Activated CD4-positive, alpha-beta memory T cell treated with anti-CD3 and anti-CD28 coated beads for 36 hours (primary cell): Measurements from ENCODE around the gene ATF7IP. TPM values are rescaled to one million over a fixed set of nuclear protein-coding genes. Genes with fewer than 3 reads are reported as not detected.
"Not testable (repeated sequence)": the region's sequence is repeated elsewhere in the genome, so short reads cannot be mapped to it uniquely, and the experiment has no call there.

Experiments used
- CTCF ChIA-PET: fragments of 350-600 bp; sonication (Branson Sonifier 250); formaldehyde crosslinking; loops from one replicate; lab custom pipeline; 2021; ENCODE audit warnings: antibody characterized with exemption, inconsistent platforms; lab: Charles Lee
- POLR2A ChIA-PET: fragments of 350-600 bp; sonication (Branson Sonifier 250); formaldehyde crosslinking; loops from one replicate; lab custom pipeline; 2021; ENCODE audit warnings: antibody characterized with exemption; lab: Charles Lee
- DNase-seq: peaks from one replicate; pipeline ENCODE4 v3.0.0-alpha.2; 2020
- H3K27ac Mint-ChIP-seq: one replicate; pipeline ENCODE4 v1.8.0; 2021; ENCODE audit warnings: mixed read lengths
- H3K27me3 Mint-ChIP-seq: one replicate; pipeline ENCODE4 v1.8.0; 2021; ENCODE audit warnings: mixed read lengths
- H3K36me3 Mint-ChIP-seq: one replicate; pipeline ENCODE4 v1.8.0; 2021; ENCODE audit warnings: mixed read lengths
- H3K4me1 Mint-ChIP-seq: one replicate; pipeline ENCODE4 v1.8.0; 2021; ENCODE audit warnings: low read depth, mixed read lengths
- H3K4me3 Mint-ChIP-seq: one replicate; pipeline ENCODE4 v1.8.0; 2021; ENCODE audit warnings: mild to moderate bottlenecking, mixed read lengths
- H3K9me3 Mint-ChIP-seq: one replicate; pipeline ENCODE4 v1.8.0; 2021; ENCODE audit warnings: mixed read lengths
- intact Hi-C: fragments of 100-400 bp; cut with micrococcal nuclease; formaldehyde crosslinking; loops from one replicate; pipeline ENCODE4 v1.15.1; 2023
- total RNA-seq, 2 experiments: library from RNA; stranded (reverse); gene quantifications; one replicate each; pipeline ENCODE4 v1.2.3, GENCODE V29; 2021

The ATF7IP gene
- total RNA-seq, 2 experiments from 2014 or later = 93.0 to 94.1 TPM

DNA sequence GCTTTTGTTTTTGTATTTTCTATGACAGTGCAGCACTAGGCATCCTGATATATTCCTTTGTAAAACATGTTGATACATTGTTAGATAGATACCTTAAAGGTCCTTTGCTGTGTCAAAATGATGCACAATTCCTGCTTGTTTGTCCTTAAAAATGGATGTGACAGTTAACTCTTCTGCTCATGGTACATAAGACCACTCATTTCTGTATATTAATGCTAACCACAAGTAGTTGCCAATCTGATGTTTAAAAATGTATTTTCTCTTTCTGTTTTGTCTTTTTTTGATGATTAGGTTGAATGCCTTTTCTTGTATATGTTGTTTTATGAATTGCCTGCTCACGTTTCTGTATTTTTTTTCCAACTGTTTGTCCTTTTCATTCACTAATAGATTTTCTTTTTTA lies 35.1 kb downstream of the ATF7IP start:
- no peaks in the 10 kb centered on the region for H3K27me3 Mint-ChIP-seq
- peaks cover 7% of the 10 kb centered on the region for H3K9me3 Mint-ChIP-seq
- peaks cover 23% of the 10 kb centered on the region for H3K36me3 Mint-ChIP-seq
- H3K4me1 Mint-ChIP-seq = peaks cover 89% of the 10 kb centered on the region
- no peak for DNase-seq
- peak overlapping the region; percentile 66 for H3K4me3 Mint-ChIP-seq
- peak overlapping the region; percentile 89 for H3K27ac Mint-ChIP-seq
- intact Hi-C loops = loop anchor here (2.0 kb wide), 1 partner anchor 16 kb away; no protein-coding TSS in a partner anchor
- POLR2A ChIA-PET = interaction anchor here (0.7 to 1.1 kb wide), 2 partner anchors 16 to 31 kb away, joined by 3 to 4 read pairs; no protein-coding TSS in a partner anchor
- CTCF ChIA-PET = no interaction called here

DNA sequence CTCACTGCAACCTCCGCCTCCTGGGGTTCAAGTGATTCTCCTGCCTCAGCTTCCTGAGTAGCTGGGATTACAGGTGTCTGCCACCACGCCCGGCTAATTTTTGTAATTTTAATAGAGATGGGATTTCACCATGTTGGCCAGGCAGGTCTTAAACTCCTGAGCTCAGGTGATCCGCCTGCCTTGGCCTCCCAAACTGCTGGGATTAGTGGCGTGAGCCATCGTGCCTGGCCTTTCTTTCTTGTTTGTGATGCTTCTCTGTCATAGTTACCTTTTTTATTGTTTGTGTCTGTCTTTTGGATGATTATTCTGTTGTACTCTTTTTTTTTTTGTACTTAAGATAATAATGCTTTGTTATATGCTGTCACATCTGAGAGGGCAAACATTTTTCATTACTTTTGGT lies 35.8 kb downstream of the ATF7IP start:
- H3K27me3 Mint-ChIP-seq, CTCF ChIA-PET, H3K9me3 Mint-ChIP-seq, DNase-seq: not testable (repeated sequence)
- intact Hi-C loops = loop anchor here (2.0 kb wide), 1 partner anchor 16 kb away; no protein-coding TSS in a partner anchor
- peak overlapping the region; percentile 66 for H3K4me3 Mint-ChIP-seq
- H3K36me3 Mint-ChIP-seq = peaks cover 25% of the 10 kb centered on the region
- H3K27ac Mint-ChIP-seq = peak overlapping the region; percentile 89
- POLR2A ChIA-PET = interaction anchor here (0.7 to 1.1 kb wide), 3 partner anchors 15 to 31 kb away, joined by 3 to 4 read pairs (median 3); no protein-coding TSS in a partner anchor
- H3K4me1 Mint-ChIP-seq = peaks cover 89% of the 10 kb centered on the region

DNA sequence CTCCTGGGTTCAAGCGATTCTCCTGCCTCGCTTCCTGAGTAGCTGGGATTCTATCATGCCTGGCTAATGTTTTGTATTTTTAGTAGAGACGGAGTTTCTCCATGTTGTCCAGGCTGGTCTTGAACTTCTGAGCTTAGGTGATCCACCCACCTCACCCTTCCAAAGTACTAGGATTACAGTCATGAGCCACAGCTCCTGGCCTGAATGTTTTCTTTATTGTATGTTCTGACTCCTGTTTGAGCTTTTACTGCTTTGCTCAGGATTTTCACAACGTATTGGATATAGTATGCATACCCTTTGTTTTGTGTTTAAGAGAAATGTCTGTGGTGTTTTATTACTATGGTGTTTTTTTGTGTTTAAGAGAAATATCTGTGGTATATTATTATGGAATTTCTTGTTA lies 37.2 kb downstream of the ATF7IP start:
- Mint-ChIP-seq H3K36me3 (peaks cover 12% of the 10 kb centered on the region), H3K27me3 (no peaks in the 10 kb centered on the region), H3K4me1 (peaks cover 78% of the 10 kb centered on the region), H3K27ac (peak overlapping the region; percentile 78), H3K9me3 (no peaks in the 10 kb centered on the region), H3K4me3 (peak overlapping the region; percentile 39)
- ChIA-PET CTCF (interaction anchor here (0.7 to 2.3 kb wide), 7 partner anchors 12 to 1070 kb away, joined by 3 to 10 read pairs (median 5); partner anchors contain the start of gene ATF7IP), POLR2A (interaction anchor here (0.8 to 0.9 kb wide), 3 partner anchors 33 to 372 kb away, joined by 3 to 6 read pairs (median 3); partner anchors contain the start of gene ATF7IP)
- no peak for DNase-seq
- intact Hi-C loops = no loop called here

DNA sequence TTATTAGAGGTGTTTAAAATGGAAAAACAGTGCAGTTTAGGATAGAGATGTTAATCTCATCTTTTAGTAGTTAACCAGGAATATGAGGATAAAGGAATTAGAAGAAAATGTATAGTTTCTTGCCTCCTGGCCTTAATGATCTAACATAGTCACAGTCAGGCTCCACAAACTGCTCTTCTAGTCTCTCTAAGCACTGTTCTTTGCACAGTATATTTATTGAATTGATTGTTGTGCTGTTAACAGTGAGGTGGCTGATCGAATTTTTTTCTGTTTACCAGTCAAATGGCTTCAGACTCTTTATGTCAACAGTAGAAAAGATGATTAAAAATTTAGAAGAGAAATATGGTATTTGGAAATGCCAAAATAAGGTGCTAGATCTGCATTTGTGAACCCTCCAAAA lies 37.8 kb downstream of the ATF7IP start:
- no peaks in the 10 kb centered on the region for H3K9me3 Mint-ChIP-seq
- intact Hi-C loops = no loop called here
- H3K27me3 Mint-ChIP-seq = no peaks in the 10 kb centered on the region
- H3K4me3 Mint-ChIP-seq = no peak overlapping the region
- ChIA-PET CTCF (interaction anchor here (1.2 to 2.3 kb wide), 5 partner anchors 11 to 182 kb away, joined by 3 to 10 read pairs (median 5); partner anchors contain the start of gene ATF7IP), POLR2A (no interaction called here)
- no peak for DNase-seq
- peak overlapping the region; percentile 77 for H3K27ac Mint-ChIP-seq
- H3K4me1 Mint-ChIP-seq = peaks cover 76% of the 10 kb centered on the region
- peaks cover 14% of the 10 kb centered on the region for H3K36me3 Mint-ChIP-seq

DNA sequence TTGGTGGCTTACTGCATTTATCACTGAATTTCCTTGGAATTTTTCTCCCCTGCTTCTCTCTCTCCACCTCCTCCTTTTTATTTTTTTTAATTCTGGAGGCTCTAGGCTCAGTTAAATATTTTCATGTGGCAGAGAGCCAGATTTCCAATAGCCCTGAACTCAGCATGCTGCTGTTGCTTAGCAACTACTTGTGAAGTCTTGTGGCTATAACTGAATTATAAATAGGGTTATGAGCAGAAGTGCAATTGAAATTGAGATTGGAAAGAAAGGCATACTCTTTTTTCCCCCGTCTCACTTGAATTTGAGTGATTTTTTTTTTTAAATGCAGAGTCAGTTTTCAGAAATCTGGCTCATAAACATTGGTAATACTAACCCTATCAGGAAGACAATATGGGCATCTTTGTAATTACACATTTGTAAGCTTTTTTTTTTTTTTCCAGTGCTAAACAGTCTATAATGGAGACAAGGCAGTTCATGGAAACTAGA lies 38.3 kb downstream of the ATF7IP start:
- peaks cover 18% of the 10 kb centered on the region for H3K36me3 Mint-ChIP-seq
- H3K4me3 Mint-ChIP-seq = peak overlapping the region; percentile 55
- DNase-seq = no peak
- intact Hi-C loops = no loop called here
- ChIA-PET CTCF (interaction anchor here (1.2 to 2.3 kb wide), 3 partner anchors 38 to 183 kb away, joined by 4 to 10 read pairs (median 5); partner anchors contain the start of gene ATF7IP), POLR2A (no interaction called here)
- H3K9me3 Mint-ChIP-seq = no peaks in the 10 kb centered on the region
- peaks cover 77% of the 10 kb centered on the region for H3K4me1 Mint-ChIP-seq
- peak overlapping the region; percentile 77 for H3K27ac Mint-ChIP-seq
- H3K27me3 Mint-ChIP-seq = no peaks in the 10 kb centered on the region

DNA sequence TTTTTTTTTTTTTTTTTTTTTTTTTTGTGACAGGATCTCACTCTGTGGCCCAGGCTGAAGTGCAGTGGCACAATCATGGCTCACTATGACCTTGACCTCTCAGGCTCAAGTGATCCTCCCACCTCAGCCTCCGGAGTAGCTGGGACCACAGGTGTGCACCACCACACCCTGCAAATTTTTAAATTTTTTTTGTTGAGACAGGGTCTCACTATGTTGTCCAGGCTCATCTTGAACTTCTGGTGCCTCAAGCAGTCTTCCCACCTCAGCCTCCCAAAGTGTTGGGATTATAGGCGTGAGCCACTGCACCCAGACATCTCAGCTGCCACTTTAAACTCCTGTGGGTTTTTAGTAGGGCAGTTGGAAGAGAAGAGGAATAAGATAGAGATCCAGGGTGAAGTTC lies 39.9 kb downstream of the ATF7IP start:
- H3K36me3 Mint-ChIP-seq = peaks cover 19% of the 10 kb centered on the region
- H3K9me3 Mint-ChIP-seq, intact Hi-C loops, CTCF ChIA-PET, H3K4me3 Mint-ChIP-seq, POLR2A ChIA-PET, H3K27me3 Mint-ChIP-seq, DNase-seq: not testable (repeated sequence)
- H3K4me1 Mint-ChIP-seq = peaks cover 77% of the 10 kb centered on the region
- H3K27ac Mint-ChIP-seq = peak overlapping the region; percentile 60

DNA sequence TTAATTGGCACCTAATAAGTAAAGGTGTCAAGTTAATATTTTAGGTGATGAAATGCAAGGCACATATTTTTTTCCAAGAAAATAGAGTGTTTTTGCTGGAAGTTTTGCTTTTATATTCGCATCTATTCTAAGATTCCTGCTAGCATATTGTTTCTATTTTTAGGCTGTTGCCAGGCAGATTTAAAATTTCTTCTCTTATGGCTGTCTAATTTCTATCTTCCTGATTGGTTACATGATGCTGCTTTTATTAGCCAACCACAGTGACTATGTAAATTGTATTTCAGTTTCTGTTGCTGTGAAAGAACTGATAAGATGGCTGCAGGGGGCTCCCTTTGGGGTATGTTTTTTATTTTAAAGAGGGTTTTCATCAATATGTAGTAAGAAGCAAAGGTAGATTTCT lies 42.7 kb downstream of the ATF7IP start:
- no peak for DNase-seq

DNA sequence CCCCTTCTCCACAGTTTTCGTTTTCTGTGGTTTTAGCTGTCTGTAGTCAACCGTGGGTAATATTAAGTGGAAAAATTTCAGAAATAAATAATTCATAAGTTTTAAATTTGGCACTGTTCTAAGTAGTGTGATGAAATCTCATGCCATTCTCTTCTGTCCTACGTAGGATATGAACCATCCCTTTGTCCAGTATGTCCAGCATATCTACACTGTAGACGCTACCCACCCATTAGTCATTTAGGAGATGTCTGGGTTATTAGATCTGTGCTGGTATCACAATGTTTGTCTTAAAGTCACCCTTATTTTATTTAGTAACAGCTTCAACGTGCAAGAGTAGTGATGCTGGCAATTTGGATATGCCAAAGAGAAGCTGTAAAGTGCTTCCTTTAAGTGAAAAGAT lies 44.7 kb downstream of the ATF7IP start:
- no peak for DNase-seq
- Mint-ChIP-seq H3K4me3 (no peak overlapping the region), H3K9me3 (no peaks in the 10 kb centered on the region), H3K27ac (peak overlapping the region; percentile 8), H3K4me1 (peaks cover 66% of the 10 kb centered on the region), H3K27me3 (no peaks in the 10 kb centered on the region), H3K36me3 (peaks cover 16% of the 10 kb centered on the region)
- CTCF ChIA-PET = no interaction called here
- intact Hi-C loops = no loop called here
- POLR2A ChIA-PET = no interaction called here

More for the DNA sequence above, 42.7 kb downstream of the ATF7IP start:
- H3K27ac Mint-ChIP-seq = no peak overlapping the region
- H3K27me3 Mint-ChIP-seq = no peaks in the 10 kb centered on the region
- peaks cover 69% of the 10 kb centered on the region for H3K4me1 Mint-ChIP-seq
- POLR2A ChIA-PET = no interaction called here
- peaks cover 17% of the 10 kb centered on the region for H3K36me3 Mint-ChIP-seq
- CTCF ChIA-PET = no interaction called here
- intact Hi-C loops = no loop called here
- no peaks in the 10 kb centered on the region for H3K9me3 Mint-ChIP-seq
- H3K4me3 Mint-ChIP-seq = no peak overlapping the region

DNA sequence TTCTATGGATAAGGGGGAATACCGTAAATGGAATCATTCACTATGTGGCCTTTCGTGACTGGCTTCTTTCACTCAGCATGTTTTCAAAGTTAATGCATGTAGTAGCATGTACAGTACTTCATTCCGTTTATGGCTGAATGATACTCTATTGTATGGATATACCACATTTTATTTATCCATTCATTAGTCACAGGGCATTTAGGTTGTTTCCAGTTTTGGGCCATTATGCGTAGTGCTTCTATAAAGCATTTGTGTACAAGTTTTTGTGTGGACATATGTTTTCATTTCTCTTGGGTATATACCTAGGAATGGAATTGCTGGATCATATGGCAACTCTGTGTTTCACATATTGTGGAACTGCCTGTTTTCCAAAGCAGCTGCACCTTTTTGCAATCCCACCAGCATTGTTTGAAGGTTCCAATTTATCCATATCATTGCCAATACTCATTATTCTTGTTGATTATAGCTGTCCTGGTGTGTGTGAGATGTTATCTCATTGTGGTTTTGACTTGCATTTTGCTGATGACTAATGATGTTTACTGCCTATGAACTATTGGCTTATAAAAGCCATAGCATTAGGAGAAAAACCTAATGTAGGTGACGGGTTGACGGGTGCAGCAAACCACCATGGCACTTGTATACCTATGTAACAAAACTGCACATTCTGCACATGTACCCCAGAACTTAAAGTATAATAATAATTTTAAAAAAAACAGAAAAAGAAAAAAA lies 45.5 kb downstream of the ATF7IP start:
- DNase-seq = no peak
- Mint-ChIP-seq H3K4me3 (peak overlapping the region; percentile 31), H3K4me1 (peaks cover 65% of the 10 kb centered on the region), H3K9me3 (no peaks in the 10 kb centered on the region), H3K27ac (peak overlapping the region; percentile 66), H3K36me3 (peaks cover 11% of the 10 kb centered on the region), H3K27me3 (no peaks in the 10 kb centered on the region)
- CTCF ChIA-PET = interaction anchor here (1.0 to 1.3 kb wide), 2 partner anchors 42 to 45 kb away, joined by 3 read pairs; partner anchors contain the start of gene ATF7IP
- intact Hi-C loops = no loop called here
- POLR2A ChIA-PET = interaction anchor here (1.3 kb wide), 1 partner anchor 16 kb away, joined by 4 read pairs; no protein-coding TSS in a partner anchor

DNA sequence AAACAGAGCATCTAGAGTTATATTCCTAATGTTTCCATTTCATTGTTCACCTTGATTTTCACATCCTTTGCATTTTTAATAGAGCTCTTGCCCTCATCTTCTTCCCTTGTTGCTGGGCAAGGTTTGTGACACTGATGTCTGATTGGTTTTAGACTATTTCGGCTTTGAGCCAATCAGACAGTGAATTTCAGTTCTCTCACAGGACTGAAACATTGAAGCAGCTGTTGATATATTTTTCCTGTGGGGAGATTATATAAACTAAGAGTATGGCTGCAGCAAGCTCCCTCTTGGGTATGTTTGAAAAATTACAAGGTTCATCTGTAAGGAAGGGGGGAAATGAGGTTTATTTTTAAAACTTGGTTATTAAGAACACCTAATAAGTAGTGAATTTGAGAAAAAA lies 51.2 kb downstream of the ATF7IP start:
- Mint-ChIP-seq H3K27me3 (no peaks in the 10 kb centered on the region), H3K27ac (peak overlapping the region; percentile 83), H3K36me3 (peaks cover 20% of the 10 kb centered on the region), H3K4me1 (peaks cover 61% of the 10 kb centered on the region), H3K9me3 (peaks cover 15% of the 10 kb centered on the region), H3K4me3 (peak overlapping the region; percentile 21)
- POLR2A ChIA-PET = interaction anchor here (1.0 to 2.5 kb wide), 4 partner anchors 15 to 159 kb away, joined by 3 to 11 read pairs (median 3); partner anchors contain the start of gene ATF7IP
- peak; percentile 44 for DNase-seq
- CTCF ChIA-PET = interaction anchor here (0.7 to 2.7 kb wide), 13 partner anchors 10 to 300 kb away, joined by 3 to 28 read pairs (median 4); partner anchors contain the start of gene ATF7IP
- intact Hi-C loops = loop anchor here (1.0 kb wide), 4 partner anchors 20 to 49 kb away; no protein-coding TSS in a partner anchor

DNA sequence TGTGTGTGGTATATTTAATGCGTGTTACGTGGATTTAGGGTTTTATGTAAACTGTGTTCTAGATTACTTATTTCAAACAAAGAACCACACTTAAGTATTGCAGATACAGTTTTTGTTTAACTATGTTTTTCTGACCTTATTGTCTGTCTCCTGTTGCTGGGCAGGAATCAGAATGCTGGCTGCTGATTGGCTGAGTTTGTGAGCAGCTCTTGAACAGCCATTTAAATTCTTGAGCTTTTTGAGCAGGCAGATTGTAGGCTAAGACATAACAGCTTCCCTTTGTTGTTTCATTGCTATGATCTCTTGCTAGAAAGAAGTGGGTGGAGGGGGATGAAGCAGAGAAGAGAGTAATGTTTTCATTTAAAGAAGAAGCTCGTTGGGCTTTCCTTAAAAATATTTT lies 52.2 kb downstream of the ATF7IP start:
- Mint-ChIP-seq H3K27me3 (no peaks in the 10 kb centered on the region), H3K36me3 (peaks cover 29% of the 10 kb centered on the region), H3K4me1 (peaks cover 63% of the 10 kb centered on the region), H3K4me3 (peak overlapping the region; percentile 69), H3K27ac (peak overlapping the region; percentile 94), H3K9me3 (peaks cover 25% of the 10 kb centered on the region)
- CTCF ChIA-PET = interaction anchor here (0.7 to 2.7 kb wide), 12 partner anchors 11 to 180 kb away, joined by 3 to 28 read pairs (median 4); partner anchors contain the start of gene ATF7IP
- POLR2A ChIA-PET = interaction anchor here (0.6 to 2.5 kb wide), 3 partner anchors 22 to 160 kb away, joined by 3 to 11 read pairs (median 3); partner anchors contain the start of gene ATF7IP
- intact Hi-C loops = loop anchor here (1.0 kb wide), 3 partner anchors 35 to 179 kb away; no protein-coding TSS in a partner anchor
- peak; percentile 85 for DNase-seq
